Upper lobe of left lung (tissue), 4 donors: Measurements from ENCODE around the gene CGB1.

ENCODE experiments used
- CTCF ChIP-seq, 6 experiments: fragments of 450-650 bp in 4 of 6; fragments of 200-600 bp in 2 of 6; sonication (generic) in 2 of 6; IDR thresholded peaks; one replicate each; pipeline ENCODE4 v1.5.1; 2016 to 2019; ENCODE audit warnings: antibody characterized with exemption in 6 of 6
- EP300 ChIP-seq, 4 donors: sonication (generic); formaldehyde crosslinking; IDR thresholded peaks; one replicate each; pipeline ENCODE4 v1.5.1; 2017; ENCODE audit warnings: antibody characterized with exemption in 4 of 4, control low read depth in 2 of 4
- POLR2A ChIP-seq, 4 donors: fragments of 450-650 bp; IDR thresholded peaks; one replicate each; pipeline ENCODE4 v1.5.1; 2016 to 2017; ENCODE audit warnings: antibody characterized with exemption in 4 of 4, mild to moderate bottlenecking in 2 of 4
- POLR2AphosphoS5 ChIP-seq, 2 donors: sonication (generic); formaldehyde crosslinking; IDR thresholded peaks; one replicate each; pipeline ENCODE4 v1.5.1; 2017; ENCODE audit warnings: antibody characterized with exemption in 2 of 2

DNA sequence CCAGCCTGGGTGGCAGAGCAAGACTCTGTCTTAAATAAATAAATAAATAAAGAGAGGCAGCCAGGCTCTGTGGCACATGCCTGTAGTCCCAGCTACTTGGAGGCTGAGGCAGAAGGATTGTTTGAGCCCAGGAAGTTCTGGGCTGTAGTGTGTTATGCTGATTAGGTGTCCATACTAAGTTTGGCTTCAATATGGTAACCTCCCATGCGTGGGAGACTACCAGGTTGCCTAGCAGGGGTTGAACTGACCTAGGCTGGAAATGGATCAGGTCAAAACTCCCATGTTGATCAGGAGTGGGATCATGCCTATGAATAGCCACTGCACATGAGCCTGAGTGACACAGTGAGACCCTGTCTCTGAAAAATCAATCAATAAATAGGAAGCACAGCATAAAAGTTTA is 44.6 kb upstream of the CGB1 start:
- TF ChIP-seq POLR2A (IDR thresholded peaks at IDR 0.05) (no peak), CTCF (IDR thresholded peaks at IDR 0.05) (no peak), POLR2AphosphoS5 (IDR thresholded peaks at IDR 0.05) (no peak), EP300 (IDR thresholded peaks at IDR 0.05) (no peak)
